NOMO-1 treated with dmso at 0.1 percent for 144 hours (cell line): ENCODE data around the gene ATG5.
"Not testable (repeated sequence)": the region's sequence is repeated elsewhere in the genome, so short reads cannot be mapped to it uniquely, and the experiment has no call there.

Source experiments
- DNase-seq: peaks from one replicate; lab custom pipeline; 2025; ENCODE audit not compliant: unreplicated experiment; lab: John Stamatoyannopoulos, UW

ATG5 gene

DNA sequence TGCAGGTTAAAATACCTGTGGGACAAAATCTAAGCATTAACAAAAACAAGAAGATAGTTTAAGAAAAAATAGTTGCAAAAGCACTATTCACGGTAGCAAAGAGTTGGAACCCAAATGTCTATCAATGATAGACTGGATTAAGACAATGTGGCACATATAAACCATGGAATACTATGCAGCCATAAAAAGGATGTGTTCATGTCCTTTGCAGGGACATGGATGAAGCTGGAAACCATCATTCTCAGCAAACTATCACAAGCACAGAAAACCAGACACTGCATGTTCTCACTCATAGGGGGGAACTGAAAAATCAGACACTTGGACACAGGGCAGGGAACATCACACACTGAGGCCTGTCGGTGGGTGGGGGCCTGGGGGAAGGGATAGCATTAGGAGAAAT lies 65.8 kb downstream of the ATG5 start:
- not testable (repeated sequence) for DNase-seq

DNA sequence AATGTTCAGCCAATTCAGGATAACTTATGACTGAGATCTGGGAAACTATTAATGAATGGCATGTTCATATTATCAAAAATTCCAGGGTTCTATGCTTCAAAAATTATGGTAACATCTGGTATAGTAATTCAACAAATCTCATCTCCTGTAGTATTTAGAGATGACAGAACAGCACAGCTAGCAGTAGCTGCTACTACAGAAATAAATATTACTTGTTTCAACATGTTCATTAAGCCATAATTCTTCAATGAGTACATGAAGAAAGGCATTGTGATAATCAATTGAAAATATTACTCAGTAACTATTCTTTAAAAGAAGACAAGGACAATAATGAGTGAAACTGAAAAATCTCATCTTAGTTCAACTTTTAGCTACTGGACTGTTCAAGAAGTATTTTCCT lies 66.8 kb downstream of the ATG5 start:
- DNase-seq, result no peak

DNA sequence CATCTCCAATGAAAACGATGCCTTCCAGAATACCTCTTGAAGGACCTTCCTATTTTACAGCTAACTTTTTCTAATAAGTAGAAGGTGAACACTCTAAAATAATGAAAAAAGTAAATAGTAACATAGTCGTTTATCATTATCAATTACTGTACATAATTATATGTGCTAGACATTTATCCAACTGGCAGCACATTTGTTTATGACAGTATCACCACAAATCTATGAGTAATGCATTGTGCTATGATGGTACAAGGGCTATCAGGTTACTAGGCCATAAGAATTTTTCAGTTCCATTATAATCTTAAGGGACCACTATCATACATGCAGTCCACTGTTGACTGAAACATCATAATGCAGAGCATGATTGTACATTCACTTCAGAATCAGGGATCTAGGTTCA lies 68.4 kb downstream of the ATG5 start:
- no peak for DNase-seq

DNA sequence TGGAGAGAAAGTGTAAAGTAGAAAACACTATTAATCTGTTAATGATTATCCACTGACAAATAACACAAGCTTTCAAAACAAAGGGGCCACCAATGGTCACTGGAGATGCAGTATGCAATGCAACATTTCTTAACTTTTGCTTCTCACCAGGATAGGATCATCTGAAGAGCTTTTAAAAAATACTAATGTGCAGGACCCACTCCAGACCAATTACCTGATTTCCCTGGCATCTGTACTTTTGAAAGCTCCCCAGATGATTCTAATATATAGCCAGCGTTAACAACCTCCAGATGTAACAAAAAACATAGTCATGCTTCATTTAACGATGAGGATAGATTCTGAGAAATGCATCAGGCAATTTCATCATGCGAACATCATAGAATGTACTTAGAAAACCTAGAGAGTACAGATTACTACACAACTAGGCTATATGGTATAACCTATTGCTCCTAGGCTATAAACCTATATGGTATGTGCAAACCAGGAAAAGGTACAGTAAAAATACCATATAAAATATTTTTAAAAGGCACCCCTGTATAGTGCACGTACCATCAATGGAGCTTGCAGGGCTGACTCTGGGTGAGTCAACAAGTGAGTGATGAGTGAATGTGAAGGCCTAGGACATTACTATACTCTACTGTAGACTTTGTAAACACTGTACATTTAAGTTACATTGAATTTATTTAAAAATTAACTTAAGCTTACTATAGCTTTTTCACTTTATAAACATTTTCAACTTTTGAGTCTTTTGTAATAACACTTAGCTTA lies 69.2 kb downstream of the ATG5 start:
- no peak for DNase-seq

DNA sequence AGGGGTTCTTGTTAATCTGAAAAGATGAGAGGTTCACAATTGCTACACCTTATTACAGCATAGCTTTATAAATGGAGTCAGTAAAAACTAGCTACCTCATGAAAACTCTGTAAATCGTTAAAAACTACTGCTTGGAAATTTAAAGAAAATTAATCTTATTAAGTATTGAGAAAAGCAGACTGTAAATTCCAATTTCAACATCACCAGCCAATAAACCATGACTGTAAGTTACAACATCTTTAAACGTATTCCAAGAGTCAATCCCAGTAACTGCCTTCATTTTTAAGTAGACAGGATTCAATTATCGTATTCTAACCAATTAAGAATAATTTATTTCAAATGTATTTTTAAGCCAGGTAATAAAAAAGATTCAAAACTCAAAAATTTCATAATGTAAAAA lies 70.3 kb downstream of the ATG5 start:
- DNase-seq, result no peak

DNA sequence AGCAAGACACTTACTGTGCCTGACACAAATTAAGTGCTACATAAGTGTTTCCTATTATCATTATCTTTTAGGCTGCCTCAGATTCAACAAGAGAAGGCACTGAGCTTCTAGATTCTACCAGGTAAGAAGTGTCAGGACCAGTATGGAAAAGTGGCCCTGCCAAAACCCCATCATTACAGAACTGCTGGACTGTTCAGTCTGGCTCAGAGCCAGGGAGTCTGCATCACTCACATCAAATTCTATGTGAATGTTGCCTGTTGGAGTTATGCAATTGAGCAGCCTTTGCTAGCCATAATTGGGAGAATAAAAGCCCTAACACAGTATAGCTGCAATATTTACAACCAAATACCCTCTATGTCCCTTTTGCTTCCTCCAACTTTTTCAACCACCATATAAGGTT lies 70.9 kb downstream of the ATG5 start:
- no peak for DNase-seq

DNA sequence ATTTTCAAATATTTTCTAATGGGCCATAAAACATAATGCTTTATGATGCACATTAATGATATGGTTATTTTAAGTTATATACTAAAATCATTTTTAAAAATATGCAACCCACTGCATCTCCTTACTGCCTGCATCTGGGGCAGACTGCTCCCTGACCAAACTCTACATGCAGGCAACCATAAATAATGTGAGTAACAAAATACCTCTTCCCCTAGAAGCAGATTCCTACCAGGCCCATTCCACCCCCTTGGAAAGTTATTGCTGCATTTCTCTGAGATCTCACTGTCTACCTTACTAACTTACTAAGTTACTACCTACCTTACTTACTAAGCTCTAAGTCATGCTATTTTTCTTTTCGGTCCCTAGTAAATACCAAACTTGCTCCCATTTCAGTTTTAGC lies 71.8 kb downstream of the ATG5 start:
- no peak for DNase-seq

DNA sequence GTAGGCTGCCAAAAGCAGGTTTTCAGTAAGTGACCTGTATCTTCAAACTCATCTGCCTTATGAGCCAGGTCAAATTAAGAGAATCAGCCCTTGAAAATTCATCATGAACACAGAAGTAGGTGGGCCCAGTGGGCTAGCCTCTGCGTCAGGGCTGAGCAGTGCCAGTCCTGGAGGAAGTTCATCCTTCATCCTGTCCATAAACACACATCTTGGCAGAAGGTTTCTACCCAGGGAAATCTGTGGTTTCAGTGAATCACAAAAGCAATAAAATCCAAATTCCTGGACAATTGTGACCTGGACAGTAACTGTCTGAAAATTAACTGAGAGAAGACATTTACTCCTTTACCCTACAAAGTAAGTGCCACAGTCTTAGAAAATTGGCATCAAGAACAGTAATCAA lies 72.4 kb downstream of the ATG5 start:
- DNase-seq, result no peak

DNA sequence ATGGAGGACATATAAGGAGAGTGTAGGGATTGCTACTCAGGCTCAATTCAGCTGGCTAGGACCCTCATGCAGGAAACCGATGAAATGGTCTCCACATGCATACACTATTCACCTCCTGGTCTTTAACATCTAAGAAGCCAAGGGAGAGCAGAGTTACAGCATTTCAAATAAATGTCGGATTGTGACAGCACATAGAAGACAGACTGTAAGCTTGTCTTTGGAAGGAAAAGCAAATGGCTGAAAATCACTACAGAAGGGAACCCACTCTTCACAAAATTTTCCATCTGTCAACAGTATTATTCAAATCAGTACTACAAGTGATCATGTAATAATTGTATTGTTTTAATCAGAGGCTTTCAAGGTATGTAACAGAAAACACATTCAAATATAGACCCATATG lies 72.9 kb downstream of the ATG5 start:
- DNase-seq, result no peak

DNA sequence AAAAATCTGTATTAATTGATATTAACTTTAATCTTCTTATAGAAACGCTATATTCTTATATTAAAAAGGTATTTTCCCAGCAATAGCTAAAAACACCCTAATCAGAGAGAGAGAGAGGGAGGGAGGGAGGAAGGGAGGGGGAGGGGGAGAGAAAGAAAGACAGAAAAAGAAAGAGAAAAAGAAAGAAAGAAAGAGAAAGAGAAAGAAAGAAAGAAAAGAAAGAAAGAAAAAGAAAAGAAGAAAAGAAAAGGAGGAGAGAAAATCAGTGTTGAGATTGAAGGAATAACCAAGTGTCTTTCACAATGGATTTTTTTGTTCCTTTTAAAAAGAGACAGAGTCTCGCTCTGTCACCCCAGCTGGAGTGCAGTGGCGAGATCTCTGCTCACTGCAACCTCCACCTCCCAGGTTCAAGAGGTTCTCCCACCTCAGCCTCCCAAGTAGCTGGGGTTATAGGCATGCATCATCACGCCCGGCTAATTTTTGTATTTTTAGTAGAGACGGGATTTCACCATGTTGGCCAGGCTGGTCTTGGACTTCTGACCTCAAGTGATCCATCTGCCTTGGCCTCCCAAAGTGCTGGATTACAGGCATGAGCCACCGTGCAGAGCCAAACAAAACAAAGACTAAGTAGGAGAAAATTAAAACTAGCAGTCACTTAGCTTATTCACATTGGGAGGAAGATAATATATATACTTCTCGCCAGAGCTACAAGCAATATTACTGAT lies 73.9 kb downstream of the ATG5 start:
- DNase-seq, result not testable (repeated sequence)

DNA sequence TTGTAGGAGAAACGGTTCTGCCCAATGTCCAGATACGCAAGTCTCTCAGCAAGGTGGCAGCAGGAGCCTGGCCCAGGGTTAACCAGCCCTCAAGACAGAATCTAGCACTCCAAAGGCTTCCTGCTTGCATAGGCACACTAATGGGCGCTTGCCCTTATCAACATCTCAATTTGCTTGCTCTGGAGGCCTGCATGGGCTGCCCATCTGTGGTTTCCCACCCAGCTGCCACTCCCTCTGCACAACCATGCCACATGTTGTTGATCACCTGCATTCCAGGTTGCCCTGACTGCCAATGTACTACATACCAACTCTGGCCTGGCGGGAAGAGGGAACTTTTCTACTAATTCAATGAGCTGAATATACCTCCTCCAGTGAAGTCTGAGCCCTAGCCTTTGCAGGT lies 74.6 kb downstream of the ATG5 start:
- no peak for DNase-seq

DNA sequence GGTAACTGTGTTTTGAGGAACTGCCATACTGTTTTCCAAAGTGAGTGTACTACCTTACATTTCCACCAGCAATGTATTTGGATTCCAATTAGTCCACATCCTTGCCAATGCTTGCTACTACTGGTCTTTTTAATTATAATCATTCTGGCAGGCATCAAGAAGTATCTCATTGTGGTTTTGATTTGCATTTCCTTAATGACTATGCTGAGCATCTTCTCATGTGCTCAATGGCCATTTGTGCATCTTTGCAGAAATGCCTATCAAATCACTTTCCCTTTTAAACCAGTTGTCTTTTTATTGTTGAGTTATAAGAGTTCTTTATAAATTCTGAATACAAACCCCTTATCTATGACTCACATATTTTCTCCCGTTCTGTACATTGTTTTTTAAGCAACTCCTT lies 75.9 kb downstream of the ATG5 start:
- DNase-seq, result no peak

DNA sequence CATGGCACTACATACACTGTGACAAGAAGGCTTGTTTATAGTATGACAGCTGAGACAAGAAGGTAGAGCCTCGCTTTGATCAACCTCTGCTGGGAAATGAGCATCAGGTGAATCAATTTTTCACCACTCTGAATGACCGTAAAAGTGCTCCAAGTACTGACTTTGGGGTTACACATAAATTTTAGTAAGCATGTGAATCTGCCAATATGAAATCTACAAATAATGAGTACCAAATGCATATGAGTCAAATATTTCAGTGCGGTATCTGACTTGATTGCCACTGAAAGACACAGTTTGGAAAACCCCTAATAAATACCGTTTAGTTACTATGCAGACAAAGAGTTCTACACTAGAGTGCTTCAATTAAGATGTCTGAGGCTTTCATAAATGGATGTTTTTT lies 77.8 kb downstream of the ATG5 start:
- DNase-seq, result no peak

DNA sequence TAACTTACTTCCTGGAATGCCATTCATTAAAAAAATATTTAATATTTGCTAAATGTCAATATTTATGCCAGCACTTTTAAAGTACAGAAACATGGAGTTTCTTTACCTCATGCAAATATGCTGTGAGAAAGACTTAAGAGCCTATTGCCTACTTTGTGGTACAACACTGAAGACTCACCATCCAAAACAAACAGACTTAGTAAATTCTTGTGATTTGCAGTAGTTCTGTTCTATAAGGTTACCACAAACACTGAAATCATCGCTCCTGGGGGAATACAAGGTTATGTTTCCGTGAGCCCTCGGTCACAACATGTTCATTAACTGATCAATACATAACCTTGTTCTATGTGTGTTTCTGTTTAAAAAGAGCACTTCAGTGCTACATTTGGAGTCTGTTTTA lies 78.3 kb downstream of the ATG5 start:
- DNase-seq, result no peak

DNA sequence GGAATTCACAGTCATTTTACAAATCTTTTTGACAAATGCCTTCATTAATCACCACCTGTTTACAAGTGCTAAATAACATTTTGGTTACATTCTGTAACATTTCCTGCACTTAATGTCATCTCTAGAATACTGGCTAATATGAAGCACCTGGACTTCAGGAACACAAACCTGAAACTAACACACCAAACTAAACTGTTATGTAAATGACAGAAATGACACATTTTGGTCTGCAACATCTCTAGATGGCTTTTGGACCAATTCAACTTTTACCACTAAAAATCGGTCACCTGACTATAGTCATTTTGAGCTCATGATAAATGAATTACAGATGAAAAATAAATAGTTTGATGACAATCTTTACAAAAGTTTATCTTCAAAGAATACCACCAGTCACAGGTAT lies 80.6 kb downstream of the ATG5 start:
- DNase-seq, result no peak

DNA sequence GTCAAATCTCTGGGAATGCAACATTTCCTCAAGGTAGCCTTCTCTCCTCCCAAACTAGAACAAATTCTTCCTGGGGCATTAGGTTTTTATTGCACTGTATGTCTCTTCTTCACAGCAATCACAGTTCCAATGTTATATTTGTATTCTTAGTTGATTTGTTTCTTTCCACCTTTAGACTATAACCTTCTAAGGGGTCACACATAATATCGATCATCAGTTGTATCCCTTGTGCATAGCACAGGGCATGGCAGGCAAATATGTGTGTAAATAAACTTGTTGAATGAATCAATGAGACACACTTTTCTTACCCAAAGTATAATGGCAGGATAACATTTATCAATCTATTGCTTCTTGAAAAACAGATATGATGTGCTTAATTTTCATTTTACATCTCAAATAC lies 81.0 kb downstream of the ATG5 start:
- DNase-seq, result no peak

DNA sequence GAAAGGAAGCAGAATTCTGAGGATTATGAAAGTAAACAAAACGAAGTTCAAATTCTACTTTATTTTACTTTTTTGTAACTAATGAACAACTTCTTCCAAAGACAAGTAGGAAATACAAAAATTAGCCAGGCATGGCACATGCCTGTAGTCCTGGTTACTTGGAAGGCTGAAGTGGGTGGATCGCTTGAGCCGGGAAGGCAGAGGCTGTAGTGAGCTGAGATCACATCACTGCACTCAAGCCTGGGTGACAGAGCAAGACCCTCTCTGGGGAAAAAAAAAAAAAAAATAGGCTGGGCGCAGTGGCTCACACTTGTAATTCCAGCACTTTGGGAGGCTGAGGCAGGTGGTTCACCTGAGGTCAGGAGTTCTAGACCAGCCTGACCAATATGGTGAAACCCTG lies 82.3 kb downstream of the ATG5 start:
- no peak for DNase-seq

DNA sequence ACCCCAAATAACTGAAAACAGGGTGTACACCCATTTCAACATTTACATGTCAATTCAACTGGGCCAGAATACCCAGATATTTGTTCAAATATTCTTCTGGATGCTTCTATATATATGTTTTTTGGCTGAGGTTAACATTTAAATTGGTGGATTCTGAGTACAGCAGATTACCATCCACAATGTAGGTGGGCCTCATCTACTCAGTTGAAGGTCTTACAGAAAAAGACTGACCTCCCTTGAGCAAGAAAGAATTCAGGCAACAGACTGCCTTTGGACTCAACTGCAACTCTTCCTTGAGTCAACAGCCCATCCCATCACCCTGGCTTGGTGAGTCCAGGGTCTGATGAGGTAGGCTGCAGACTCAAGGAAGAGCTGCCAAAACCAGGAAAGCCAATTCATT lies 84.1 kb downstream of the ATG5 start:
- DNase-seq, result no peak

DNA sequence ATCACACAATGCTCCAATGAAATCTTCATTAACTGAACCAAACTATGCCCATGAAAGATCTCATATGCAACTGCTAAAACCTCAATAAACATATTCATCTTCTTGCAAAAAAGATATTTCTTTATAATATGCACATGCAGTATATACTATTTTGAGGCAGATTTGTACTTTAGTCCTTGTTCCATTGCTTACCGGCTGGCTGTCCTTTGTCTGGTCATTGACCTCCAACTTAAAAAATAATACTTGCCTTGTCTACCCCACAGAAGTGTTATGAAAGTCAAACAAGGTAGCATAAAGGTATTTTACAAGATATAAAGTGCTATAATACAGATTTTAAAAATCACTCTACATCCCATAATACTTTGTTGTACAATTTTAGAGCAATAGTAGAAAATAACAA lies 88.3 kb downstream of the ATG5 start:
- DNase-seq, result no peak

DNA sequence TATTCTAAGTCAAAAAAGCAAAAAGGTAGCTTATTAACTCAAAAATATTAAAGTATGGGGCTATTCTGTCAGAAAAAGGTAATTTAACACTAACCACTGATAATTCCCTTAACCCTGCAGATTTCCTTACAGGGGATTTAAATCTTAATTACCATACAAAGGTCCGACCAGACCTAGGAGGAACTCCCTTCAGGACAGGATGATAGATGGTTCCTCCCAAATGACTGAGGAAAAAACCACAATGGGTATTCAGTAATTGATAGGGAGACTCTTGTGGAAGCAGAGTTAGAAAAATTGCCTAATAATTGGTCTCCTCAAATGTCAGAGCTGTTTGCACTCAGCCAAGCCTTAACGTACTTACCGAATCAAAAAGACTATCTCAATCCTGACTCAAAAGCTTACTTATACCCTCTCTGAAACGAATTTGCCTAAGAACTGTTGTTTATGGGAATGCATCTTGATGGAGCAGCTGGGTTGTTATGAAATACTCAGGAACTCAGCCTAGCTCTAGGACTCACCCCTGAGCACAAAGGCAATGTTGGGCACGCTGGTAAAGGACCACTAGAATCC lies 95.6 kb downstream of the ATG5 start:
- not testable (repeated sequence) for DNase-seq

DNA sequence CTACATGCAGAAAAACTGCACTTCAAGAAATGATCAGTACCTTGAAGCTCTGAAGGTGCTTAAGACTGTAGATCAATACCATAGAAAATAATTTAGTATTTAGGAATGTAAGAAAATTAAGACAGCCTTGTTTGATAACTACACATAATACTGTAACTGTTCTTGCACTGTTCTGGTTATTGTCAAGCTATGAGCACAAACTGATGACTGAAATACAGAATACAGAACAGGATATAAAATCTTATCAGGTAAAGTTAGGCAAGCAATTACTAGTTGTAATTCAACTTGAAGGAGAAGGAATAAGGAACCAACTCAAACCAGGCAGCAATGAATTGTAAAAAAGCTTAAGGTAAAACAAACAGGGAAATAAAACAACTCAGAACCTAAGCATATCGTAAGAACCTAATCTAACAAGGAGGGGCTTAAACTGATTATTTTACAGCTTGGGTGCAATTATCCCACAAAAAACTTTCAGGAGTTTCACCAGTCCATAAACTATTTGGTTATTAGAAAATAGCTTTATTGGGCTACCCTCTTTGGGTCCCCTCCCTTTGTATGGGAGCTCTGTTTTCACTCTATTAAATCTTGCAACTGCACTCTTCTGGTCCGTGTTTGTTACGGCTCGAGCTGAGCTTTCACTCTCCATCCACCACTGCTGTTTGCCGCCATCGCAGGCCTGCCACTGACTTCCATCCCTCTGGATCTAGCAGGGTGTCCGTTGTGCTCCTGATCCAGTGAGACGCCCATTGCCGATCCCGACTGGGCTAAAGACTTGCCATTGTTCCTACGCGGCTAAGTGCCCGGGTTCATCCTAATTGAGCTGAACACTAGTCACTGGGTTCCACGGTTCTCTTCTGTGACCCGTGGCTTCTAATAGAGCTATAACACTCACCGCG lies 97.7 kb downstream of the ATG5 start:
- DNase-seq, result no peak
